ENCODE measurements around the gene SLC48A1.

The SLC48A1 gene

GRCh38 chr12:47757840-47758583, 15.0 kb upstream of the SLC48A1 start:
- no peak for DNase-seq (ENCODE audit: low read depth)

- no peak for DNase-seq (ENCODE audit: low read depth)
Observed at GRCh38 chr12:47758584-47758833, 14.5 kb upstream of the SLC48A1 start.

- peak; percentile 63 for DNase-seq (ENCODE audit: low read depth)
Observed at GRCh38 chr12:47758834-47759690, 14.0 kb upstream of the SLC48A1 start, which contains the start of gene RAPGEF3. Gene RAPGEF3, minus strand, starts transcription at chr12:47758880. Its CDS starts 324 bp downstream, at chr12:47758556.

- DNase-seq (ENCODE audit: low read depth), result no peak
Observed at GRCh38 chr12:47762850-47763465, 10.1 kb upstream of the SLC48A1 start.

- DNase-seq (ENCODE audit: low read depth), result no peak
Observed at GRCh38 chr12:47763481-47764346, 9.3 kb upstream of the SLC48A1 start.

- DNase-seq (ENCODE audit: low read depth), result no peak
Observed at GRCh38 chr12:47766502-47767215, 6.4 kb upstream of the SLC48A1 start.

- no peak for DNase-seq (ENCODE audit: low read depth)
Observed at GRCh38 chr12:47767216-47767724, 5.8 kb upstream of the SLC48A1 start.

- no peak for DNase-seq (ENCODE audit: low read depth)
Observed at GRCh38 chr12:47768323-47768811, 4.7 kb upstream of the SLC48A1 start.

GRCh38 chr12:47769234-47770085, 3.6 kb upstream of the SLC48A1 start:
- no peak for DNase-seq (ENCODE audit: low read depth)

- DNase-seq (ENCODE audit: low read depth), result no peak
Observed at GRCh38 chr12:47770086-47770726, 2.8 kb upstream of the SLC48A1 start.

GRCh38 chr12:47771304-47771703, 1.7 kb upstream of the SLC48A1 start:
- no peak for DNase-seq (ENCODE audit: low read depth)

GRCh38 chr12:47772094-47772660, 861 bp upstream of the SLC48A1 start:
- DNase-seq (ENCODE audit: low read depth), result no peak

GRCh38 chr12:47772738-47773061, 338 bp upstream of the SLC48A1 start:
- DNase-seq (ENCODE audit: low read depth), result no peak

- no peak for DNase-seq (ENCODE audit: low read depth)
Observed at GRCh38 chr12:47773858-47774580, 981 bp downstream of the SLC48A1 start.

GRCh38 chr12:47774663-47775062, 1.6 kb downstream of the SLC48A1 start:
- DNase-seq (ENCODE audit: low read depth), result no peak

- DNase-seq (ENCODE audit: low read depth), result no peak
Observed at GRCh38 chr12:47775100-47775911, 2.3 kb downstream of the SLC48A1 start.

GRCh38 chr12:47776471-47777143, 3.6 kb downstream of the SLC48A1 start:
- DNase-seq (ENCODE audit: low read depth), result no peak

Data from HS-27A (cell line).